ENCODE results near the gene PPM1H. TPM values are rescaled to one million over a fixed set of nuclear protein-coding genes. Genes with fewer than 3 reads are reported as not detected.
"Not testable (repeated sequence)": the region's sequence is repeated elsewhere in the genome, so short reads cannot be mapped to it uniquely, and the experiment has no call there.

The PPM1H gene
- total RNA-seq, 1 donor = 1.3 TPM

DNA sequence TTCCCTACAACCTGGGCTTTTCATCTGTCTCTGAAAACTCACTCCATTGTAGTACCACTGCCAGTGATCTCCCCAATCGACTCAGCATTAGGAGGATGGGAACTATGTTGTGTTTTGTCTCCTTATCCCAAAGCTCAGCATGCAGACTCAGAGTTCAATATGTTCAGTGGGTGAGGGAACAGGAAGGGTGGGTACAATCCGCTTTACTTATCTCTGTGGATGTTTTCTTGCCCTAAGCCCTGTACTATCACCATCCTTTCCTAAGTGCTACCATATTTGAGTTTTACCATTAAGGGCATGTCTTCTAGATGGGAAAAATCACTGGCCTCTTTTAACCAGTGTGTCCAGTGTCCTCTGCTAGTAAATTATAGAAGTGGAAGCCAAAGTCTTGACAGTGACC, 107.1 kb downstream of the PPM1H start:
- no peaks in the 10 kb centered on the region for H3K4me1 ChIP-seq (ENCODE audit: insufficient read depth, low read length)
- H3K9me3 ChIP-seq (ENCODE audit: low read depth, low read length) = no peaks in the 10 kb centered on the region
- H3K27me3 ChIP-seq (ENCODE audit: insufficient read depth, low read length) = no peaks in the 10 kb centered on the region
- no peak overlapping the region for H3K4me3 ChIP-seq (ENCODE audit: low read length)

DNA sequence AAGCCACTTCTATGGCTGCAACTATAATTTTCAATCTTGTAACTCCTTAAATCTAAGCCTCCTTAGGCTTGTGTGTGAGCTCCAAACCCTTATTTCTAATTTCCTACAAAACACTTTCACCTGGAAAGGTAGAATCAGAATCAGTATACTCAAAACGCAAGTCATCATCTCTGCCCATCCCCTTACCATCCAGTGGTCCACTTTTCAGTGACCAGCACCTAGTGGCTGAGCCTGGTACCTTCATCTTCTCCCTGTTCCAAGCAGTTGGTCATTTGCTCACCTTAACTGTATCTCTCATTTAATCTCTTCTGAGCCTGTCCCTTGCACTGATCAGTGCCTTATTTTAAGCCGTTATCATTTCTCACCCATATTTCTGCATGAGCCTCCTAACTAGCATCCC, 107.9 kb downstream of the PPM1H start:
- Histone ChIP-seq H3K4me3 (ENCODE audit: low read length) (no peak overlapping the region), H3K4me1 (ENCODE audit: insufficient read depth, low read length) (no peaks in the 10 kb centered on the region), H3K27me3 (ENCODE audit: insufficient read depth, low read length) (no peaks in the 10 kb centered on the region), H3K9me3 (ENCODE audit: low read depth, low read length) (no peaks in the 10 kb centered on the region)

DNA sequence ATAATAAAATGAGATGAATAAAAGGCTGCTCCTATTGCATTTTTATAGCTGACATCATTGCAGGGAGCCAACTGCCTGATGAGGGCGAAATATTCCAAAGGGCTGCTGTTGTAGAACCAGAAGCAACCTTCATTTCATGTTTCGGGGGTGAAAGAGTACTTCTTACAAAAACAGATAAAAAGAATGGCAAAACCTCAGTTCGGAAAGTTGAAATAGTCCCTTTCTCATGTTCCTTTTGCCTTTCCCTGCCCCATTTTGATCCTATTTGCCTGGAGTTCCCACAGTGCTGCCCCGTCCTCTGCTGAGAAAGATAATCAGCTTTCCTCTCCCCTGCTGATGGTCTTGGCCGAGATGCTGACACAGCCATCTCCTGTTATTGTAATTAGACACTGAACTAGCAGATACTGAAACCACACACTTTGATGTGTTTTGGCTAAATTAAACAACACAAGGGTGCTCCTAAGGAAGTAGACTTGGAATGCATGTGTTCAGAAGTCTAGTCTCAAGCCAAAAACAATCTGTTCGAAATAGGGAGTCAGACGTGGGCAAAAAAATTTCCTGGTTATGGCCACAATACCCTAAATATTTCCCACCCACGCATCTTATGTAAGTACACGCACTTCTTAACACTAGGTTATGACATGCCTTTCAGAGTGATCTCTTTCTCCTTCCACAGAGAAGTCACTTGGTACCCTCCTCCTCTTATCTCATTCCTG, 117.2 kb downstream of the PPM1H start:
- no peak overlapping the region for H3K4me3 ChIP-seq (ENCODE audit: low read length)
- no peaks in the 10 kb centered on the region for H3K27me3 ChIP-seq (ENCODE audit: insufficient read depth, low read length)
- H3K4me1 ChIP-seq (ENCODE audit: insufficient read depth, low read length) = peaks cover 6% of the 10 kb centered on the region
- no peaks in the 10 kb centered on the region for H3K9me3 ChIP-seq (ENCODE audit: low read depth, low read length)

GRCh38 chr12:62814243-62814642, 120.7 kb downstream of the PPM1H start:
- H3K9me3 ChIP-seq (ENCODE audit: low read depth, low read length) = no peaks in the 10 kb centered on the region
- H3K4me1 ChIP-seq (ENCODE audit: insufficient read depth, low read length) = peaks cover 8% of the 10 kb centered on the region
- no peak overlapping the region for H3K4me3 ChIP-seq (ENCODE audit: low read length)

DNA sequence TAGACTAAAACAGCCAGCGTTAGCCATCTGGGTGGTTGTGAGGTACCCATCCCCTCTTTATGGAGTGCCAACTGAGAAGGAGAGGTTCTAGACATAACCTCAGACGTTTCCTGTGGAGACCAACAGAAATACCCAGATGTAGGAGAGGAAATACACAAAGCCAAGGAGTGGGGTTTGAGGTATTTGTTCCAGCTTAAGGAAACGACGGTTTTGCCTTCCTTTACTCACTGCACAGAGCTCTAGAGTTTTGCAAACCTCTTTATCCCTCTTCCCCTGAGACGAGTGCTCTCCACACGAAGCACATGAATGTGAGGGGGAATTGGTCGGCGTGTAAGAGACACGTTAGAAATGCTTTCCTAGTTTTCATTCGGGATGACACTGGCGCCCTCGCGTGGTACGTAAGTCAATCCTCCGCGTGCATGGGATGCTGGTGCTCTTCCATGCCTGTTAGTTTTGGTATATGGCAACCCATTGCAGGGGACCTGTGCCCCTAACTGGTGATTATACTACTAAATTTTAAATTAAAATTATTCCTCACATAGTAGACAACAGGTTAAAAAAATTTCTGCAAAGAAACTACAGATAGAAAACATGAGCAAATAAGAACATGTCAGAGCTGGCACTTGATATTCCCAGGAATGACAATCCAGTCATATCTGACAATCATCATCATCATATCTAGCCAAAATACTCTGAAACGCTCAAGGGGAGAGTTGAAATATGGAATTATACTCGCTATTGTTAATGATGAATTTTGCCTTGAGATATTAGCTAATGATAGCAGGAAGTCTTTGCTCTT, 121.7 kb downstream of the PPM1H start:
- Histone ChIP-seq H3K9me3 (ENCODE audit: low read depth, low read length) (no peaks in the 10 kb centered on the region), H3K4me1 (ENCODE audit: insufficient read depth, low read length) (peaks cover 8% of the 10 kb centered on the region), H3K27me3 (ENCODE audit: insufficient read depth, low read length) (no peaks in the 10 kb centered on the region), H3K4me3 (ENCODE audit: low read length) (peak overlapping the region; percentile 8)

More at GRCh38 chr12:62814243-62814642, 120.7 kb downstream of the PPM1H start:
- no peaks in the 10 kb centered on the region for H3K27me3 ChIP-seq (ENCODE audit: insufficient read depth, low read length)

DNA sequence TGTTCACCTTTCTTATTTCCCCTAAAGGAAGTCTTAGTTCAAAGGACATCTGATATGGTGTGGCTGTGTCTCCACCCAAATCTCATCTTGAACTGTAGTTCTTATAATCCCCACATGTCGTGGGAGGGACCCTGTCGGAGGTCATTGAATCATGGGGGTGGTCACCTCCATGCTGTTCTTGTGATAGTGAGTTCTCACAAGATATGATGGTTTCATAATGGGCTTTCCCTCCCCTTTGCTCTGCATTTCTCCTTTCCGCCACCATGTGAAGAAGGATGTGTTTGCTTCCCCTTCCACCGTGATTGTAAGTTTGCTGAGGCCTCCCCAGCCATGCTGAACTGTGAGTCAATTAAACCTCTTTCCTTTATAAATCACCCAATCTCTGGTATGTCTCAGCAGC, 123.5 kb downstream of the PPM1H start:
- H3K4me3 ChIP-seq (ENCODE audit: low read length); H3K27me3 ChIP-seq (ENCODE audit: insufficient read depth, low read length); H3K9me3 ChIP-seq (ENCODE audit: low read depth, low read length); H3K4me1 ChIP-seq (ENCODE audit: insufficient read depth, low read length): not testable (repeated sequence)

DNA sequence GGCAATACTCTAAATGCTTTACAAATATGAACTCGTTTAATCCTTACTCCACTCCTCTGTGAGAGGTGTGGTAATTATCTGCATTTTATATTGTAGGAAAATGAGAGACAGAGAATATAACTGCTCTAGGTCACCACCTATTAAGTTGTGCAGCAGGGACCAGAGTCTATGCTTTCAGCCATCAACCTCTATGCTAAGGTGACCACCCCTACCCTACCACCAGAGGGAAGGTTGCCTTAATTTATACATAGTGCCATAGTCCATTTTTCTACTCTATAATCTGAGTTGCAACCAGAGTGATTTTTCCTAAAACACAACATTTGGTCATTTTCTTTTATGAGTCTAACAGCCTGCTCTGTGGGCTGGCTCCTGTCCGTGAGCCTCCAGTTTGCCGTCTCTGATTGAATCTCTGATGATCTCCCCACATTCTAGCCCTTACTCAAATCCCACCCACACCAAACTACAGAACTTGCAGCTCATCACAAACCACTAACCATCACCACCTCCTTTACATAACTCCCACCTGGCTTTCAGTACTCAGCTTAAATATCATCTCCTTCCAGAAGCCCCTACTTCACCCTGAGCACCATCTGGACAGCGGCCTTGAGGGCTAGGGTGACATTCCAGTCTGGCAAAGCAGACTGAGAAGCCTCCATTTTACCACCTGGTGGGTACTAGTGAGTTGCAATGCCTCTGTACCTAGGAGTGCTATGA, 126.6 kb downstream of the PPM1H start:
- no peaks in the 10 kb centered on the region for H3K9me3 ChIP-seq (ENCODE audit: low read depth, low read length)
- H3K27me3 ChIP-seq (ENCODE audit: insufficient read depth, low read length) = no peaks in the 10 kb centered on the region
- no peak overlapping the region for H3K4me3 ChIP-seq (ENCODE audit: low read length)
- peaks cover 8% of the 10 kb centered on the region for H3K4me1 ChIP-seq (ENCODE audit: insufficient read depth, low read length)

DNA sequence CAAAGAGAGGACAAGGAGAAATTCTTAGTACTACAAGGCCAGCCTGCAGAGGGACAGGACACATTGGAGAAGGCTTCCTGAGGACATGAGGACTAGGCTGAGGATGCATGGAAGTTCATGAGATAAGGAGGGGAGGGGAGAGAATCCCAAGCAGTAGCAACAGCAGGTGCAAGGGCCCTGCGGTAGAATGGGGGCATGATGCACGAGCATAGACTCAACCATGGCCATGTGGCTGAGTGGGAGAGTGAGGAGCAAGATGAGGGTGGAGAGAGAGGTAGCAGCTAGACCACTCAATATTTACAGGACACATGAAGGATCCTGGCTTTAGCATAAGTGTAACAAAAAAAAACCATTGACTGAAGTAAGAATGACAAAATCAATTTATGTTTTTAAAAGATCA, 128.1 kb downstream of the PPM1H start:
- no peak overlapping the region for H3K4me3 ChIP-seq (ENCODE audit: low read length)
- H3K9me3 ChIP-seq (ENCODE audit: low read depth, low read length) = no peaks in the 10 kb centered on the region
- no peaks in the 10 kb centered on the region for H3K27me3 ChIP-seq (ENCODE audit: insufficient read depth, low read length)

GRCh38 chr12:62806244-62806836, 128.6 kb downstream of the PPM1H start:
- H3K4me1 ChIP-seq (ENCODE audit: insufficient read depth, low read length) = no peaks in the 10 kb centered on the region
- H3K27me3 ChIP-seq (ENCODE audit: insufficient read depth, low read length) = no peaks in the 10 kb centered on the region
- H3K9me3 ChIP-seq (ENCODE audit: low read depth, low read length) = no peaks in the 10 kb centered on the region
- H3K4me3 ChIP-seq (ENCODE audit: low read length) = no peak overlapping the region

More for the DNA sequence above, 128.1 kb downstream of the PPM1H start:
- H3K4me1 ChIP-seq (ENCODE audit: insufficient read depth, low read length) = no peaks in the 10 kb centered on the region

- H3K27me3 ChIP-seq (ENCODE audit: insufficient read depth, low read length) = no peaks in the 10 kb centered on the region
- no peaks in the 10 kb centered on the region for H3K9me3 ChIP-seq (ENCODE audit: low read depth, low read length)
- H3K4me3 ChIP-seq (ENCODE audit: low read length) = no peak overlapping the region
- no peaks in the 10 kb centered on the region for H3K4me1 ChIP-seq (ENCODE audit: insufficient read depth, low read length)
These were observed 129.4 kb downstream of the PPM1H start for GRCh38 chr12:62805517-62805916.

GRCh38 chr12:62803756-62804155, 131.2 kb downstream of the PPM1H start:
- Histone ChIP-seq H3K27me3 (ENCODE audit: insufficient read depth, low read length) (no peaks in the 10 kb centered on the region), H3K4me3 (ENCODE audit: low read length) (no peak overlapping the region), H3K9me3 (ENCODE audit: low read depth, low read length) (no peaks in the 10 kb centered on the region)

GRCh38 chr12:62802984-62803383, 132.0 kb downstream of the PPM1H start:
- Histone ChIP-seq H3K4me1 (ENCODE audit: insufficient read depth, low read length) (no peaks in the 10 kb centered on the region), H3K9me3 (ENCODE audit: low read depth, low read length) (no peaks in the 10 kb centered on the region), H3K27me3 (ENCODE audit: insufficient read depth, low read length) (no peaks in the 10 kb centered on the region), H3K4me3 (ENCODE audit: low read length) (no peak overlapping the region)

More at GRCh38 chr12:62803756-62804155, 131.2 kb downstream of the PPM1H start:
- H3K4me1 ChIP-seq (ENCODE audit: insufficient read depth, low read length) = no peaks in the 10 kb centered on the region

DNA sequence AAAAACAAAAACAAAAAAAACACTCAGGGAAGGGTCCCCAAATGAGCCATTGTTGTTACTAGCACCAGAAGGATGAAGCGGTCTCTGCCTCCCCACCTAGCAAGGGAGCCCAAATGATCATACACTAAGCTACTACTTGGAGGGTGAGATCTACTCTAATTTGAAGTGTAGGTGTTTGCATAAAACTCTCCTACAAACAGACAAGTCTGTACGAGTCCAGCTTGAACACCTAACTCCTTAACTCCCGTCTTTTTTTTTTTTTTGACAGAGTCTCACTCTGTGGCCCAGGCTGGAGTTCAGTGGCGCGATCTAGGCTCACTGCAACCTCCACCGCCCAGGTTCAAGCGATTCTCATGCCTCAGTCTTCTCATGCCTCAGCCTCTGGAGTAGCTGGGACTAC, 132.6 kb downstream of the PPM1H start:
- H3K9me3 ChIP-seq (ENCODE audit: low read depth, low read length) = no peaks in the 10 kb centered on the region
- no peaks in the 10 kb centered on the region for H3K4me1 ChIP-seq (ENCODE audit: insufficient read depth, low read length)
- no peak overlapping the region for H3K4me3 ChIP-seq (ENCODE audit: low read length)
- no peaks in the 10 kb centered on the region for H3K27me3 ChIP-seq (ENCODE audit: insufficient read depth, low read length)

GRCh38 chr12:62801796-62802195, 133.2 kb downstream of the PPM1H start:
- Histone ChIP-seq H3K4me1 (ENCODE audit: insufficient read depth, low read length) (no peaks in the 10 kb centered on the region), H3K4me3 (ENCODE audit: low read length) (no peak overlapping the region), H3K27me3 (ENCODE audit: insufficient read depth, low read length) (no peaks in the 10 kb centered on the region), H3K9me3 (ENCODE audit: low read depth, low read length) (no peaks in the 10 kb centered on the region)

Measured in mononuclear cell (primary cell).